ENCODE results near the gene CAND1.

CAND1 gene

GRCh38 chr12:67268896-67269632 lies at the start of gene CAND1:
CAND1 (plus strand) TSS chr12:67269358; CDS start chr12:67269718, 360 bp downstream.
- peaks cover 31% of the 10 kb centered on the region for H3K4me1 ChIP-seq (ENCODE audit: control insufficient read depth, insufficient read depth, low read length)
- H3K4me3 ChIP-seq (ENCODE audit: low read length) = peak within 1 kb of the TSS; percentile 98
- H3K9me3 ChIP-seq (ENCODE audit: control insufficient read depth, low read length) = no peaks in the 10 kb centered on the region
- H3K36me3 ChIP-seq (ENCODE audit: control insufficient read depth, insufficient read depth, low read length, severe bottlenecking) = no peaks in the 10 kb centered on the region
- peak; percentile 99 for DNase-seq (ENCODE audit: low read depth)
- H3K27me3 ChIP-seq (replicated peaks; ENCODE audit: control insufficient read depth, insufficient read depth, low read length) = no peaks in the 10 kb centered on the region
- peak within 1 kb of the TSS; percentile 98 for H3K9ac ChIP-seq (ENCODE audit: low read length)

GRCh38 chr12:67220065-67220464 lies 49.1 kb upstream of the CAND1 start:
- H3K9ac ChIP-seq (ENCODE audit: low read length) = no peak overlapping the region
- peak; percentile 4 for DNase-seq (ENCODE audit: low read depth)
- H3K4me1 ChIP-seq (ENCODE audit: control insufficient read depth, insufficient read depth, low read length) = no peaks in the 10 kb centered on the region
- H3K36me3 ChIP-seq (ENCODE audit: control insufficient read depth, insufficient read depth, low read length, severe bottlenecking) = no peaks in the 10 kb centered on the region
- H3K4me3 ChIP-seq (ENCODE audit: low read length) = no peak overlapping the region
- H3K9me3 ChIP-seq (ENCODE audit: control insufficient read depth, low read length) = no peaks in the 10 kb centered on the region
- peaks cover 10% of the 10 kb centered on the region for H3K27me3 ChIP-seq (replicated peaks; ENCODE audit: control insufficient read depth, insufficient read depth, low read length)

GRCh38 chr12:67222302-67222701 lies 46.9 kb upstream of the CAND1 start:
- Histone ChIP-seq H3K36me3 (ENCODE audit: control insufficient read depth, insufficient read depth, low read length, severe bottlenecking) (no peaks in the 10 kb centered on the region), H3K4me1 (ENCODE audit: control insufficient read depth, insufficient read depth, low read length) (no peaks in the 10 kb centered on the region), H3K27me3 (replicated peaks; ENCODE audit: control insufficient read depth, insufficient read depth, low read length) (peaks cover 6% of the 10 kb centered on the region), H3K4me3 (ENCODE audit: low read length) (no peak overlapping the region), H3K9ac (ENCODE audit: low read length) (no peak overlapping the region), H3K9me3 (ENCODE audit: control insufficient read depth, low read length) (no peaks in the 10 kb centered on the region)
- peak; percentile 55 for DNase-seq (ENCODE audit: low read depth)

- no peak for DNase-seq (ENCODE audit: low read depth)
- H3K9me3 ChIP-seq (ENCODE audit: control insufficient read depth, low read length) = no peaks in the 10 kb centered on the region
- no peaks in the 10 kb centered on the region for H3K4me1 ChIP-seq (ENCODE audit: control insufficient read depth, insufficient read depth, low read length)
- no peak overlapping the region for H3K4me3 ChIP-seq (ENCODE audit: low read length)
- no peaks in the 10 kb centered on the region for H3K27me3 ChIP-seq (replicated peaks; ENCODE audit: control insufficient read depth, insufficient read depth, low read length)
- no peaks in the 10 kb centered on the region for H3K36me3 ChIP-seq (ENCODE audit: control insufficient read depth, insufficient read depth, low read length, severe bottlenecking)
- no peak overlapping the region for H3K9ac ChIP-seq (ENCODE audit: low read length)
Measured at GRCh38 chr12:67223225-67223624, 45.9 kb upstream of the CAND1 start.

- DNase-seq (ENCODE audit: low read depth) = no peak
- peaks cover 5% of the 10 kb centered on the region for H3K4me1 ChIP-seq (ENCODE audit: control insufficient read depth, insufficient read depth, low read length)
- H3K4me3 ChIP-seq (ENCODE audit: low read length) = no peak overlapping the region
- no peaks in the 10 kb centered on the region for H3K36me3 ChIP-seq (ENCODE audit: control insufficient read depth, insufficient read depth, low read length, severe bottlenecking)
- H3K9ac ChIP-seq (ENCODE audit: low read length) = no peak overlapping the region
- H3K9me3 ChIP-seq (ENCODE audit: control insufficient read depth, low read length) = peaks cover 11% of the 10 kb centered on the region
- no peaks in the 10 kb centered on the region for H3K27me3 ChIP-seq (replicated peaks; ENCODE audit: control insufficient read depth, insufficient read depth, low read length)
Measured at GRCh38 chr12:67237231-67237630, 31.9 kb upstream of the CAND1 start.

GRCh38 chr12:67239061-67239460 lies 30.1 kb upstream of the CAND1 start:
- H3K27me3 ChIP-seq (replicated peaks; ENCODE audit: control insufficient read depth, insufficient read depth, low read length) = no peaks in the 10 kb centered on the region
- peak; percentile 6 for DNase-seq (ENCODE audit: low read depth)
- H3K4me1 ChIP-seq (ENCODE audit: control insufficient read depth, insufficient read depth, low read length) = peaks cover 5% of the 10 kb centered on the region
- no peak overlapping the region for H3K9ac ChIP-seq (ENCODE audit: low read length)
- peaks cover 11% of the 10 kb centered on the region for H3K9me3 ChIP-seq (ENCODE audit: control insufficient read depth, low read length)
- H3K36me3 ChIP-seq (ENCODE audit: control insufficient read depth, insufficient read depth, low read length, severe bottlenecking) = no peaks in the 10 kb centered on the region
- no peak overlapping the region for H3K4me3 ChIP-seq (ENCODE audit: low read length)

- Histone ChIP-seq H3K9ac (ENCODE audit: low read length) (no peak overlapping the region), H3K27me3 (replicated peaks; ENCODE audit: control insufficient read depth, insufficient read depth, low read length) (no peaks in the 10 kb centered on the region), H3K4me3 (ENCODE audit: low read length) (no peak overlapping the region), H3K9me3 (ENCODE audit: control insufficient read depth, low read length) (no peaks in the 10 kb centered on the region), H3K4me1 (ENCODE audit: control insufficient read depth, insufficient read depth, low read length) (peaks cover 5% of the 10 kb centered on the region), H3K36me3 (ENCODE audit: control insufficient read depth, insufficient read depth, low read length, severe bottlenecking) (no peaks in the 10 kb centered on the region)
- DNase-seq (ENCODE audit: low read depth) = peak; percentile 47
Measured at GRCh38 chr12:67241482-67241881, 27.7 kb upstream of the CAND1 start.

- peaks cover 5% of the 10 kb centered on the region for H3K4me1 ChIP-seq (ENCODE audit: control insufficient read depth, insufficient read depth, low read length)
- H3K4me3 ChIP-seq (ENCODE audit: low read length) = no peak overlapping the region
- no peaks in the 10 kb centered on the region for H3K9me3 ChIP-seq (ENCODE audit: control insufficient read depth, low read length)
- H3K9ac ChIP-seq (ENCODE audit: low read length) = no peak overlapping the region
- no peak for DNase-seq (ENCODE audit: low read depth)
- no peaks in the 10 kb centered on the region for H3K36me3 ChIP-seq (ENCODE audit: control insufficient read depth, insufficient read depth, low read length, severe bottlenecking)
- H3K27me3 ChIP-seq (replicated peaks; ENCODE audit: control insufficient read depth, insufficient read depth, low read length) = no peaks in the 10 kb centered on the region
Measured at GRCh38 chr12:67243260-67243659, 25.9 kb upstream of the CAND1 start.

GRCh38 chr12:67245571-67245970 lies 23.6 kb upstream of the CAND1 start:
- no peak for DNase-seq (ENCODE audit: low read depth)
- no peak overlapping the region for H3K4me3 ChIP-seq (ENCODE audit: low read length)
- H3K27me3 ChIP-seq (replicated peaks; ENCODE audit: control insufficient read depth, insufficient read depth, low read length) = no peaks in the 10 kb centered on the region

GRCh38 chr12:67251012-67251411 lies 18.1 kb upstream of the CAND1 start:
- H3K27me3 ChIP-seq (replicated peaks; ENCODE audit: control insufficient read depth, insufficient read depth, low read length) = no peaks in the 10 kb centered on the region
- no peaks in the 10 kb centered on the region for H3K4me1 ChIP-seq (ENCODE audit: control insufficient read depth, insufficient read depth, low read length)
- H3K9me3 ChIP-seq (ENCODE audit: control insufficient read depth, low read length) = no peaks in the 10 kb centered on the region
- H3K36me3 ChIP-seq (ENCODE audit: control insufficient read depth, insufficient read depth, low read length, severe bottlenecking) = no peaks in the 10 kb centered on the region
- DNase-seq (ENCODE audit: low read depth) = no peak
- H3K9ac ChIP-seq (ENCODE audit: low read length) = no peak overlapping the region
- H3K4me3 ChIP-seq (ENCODE audit: low read length) = no peak overlapping the region

More at GRCh38 chr12:67245571-67245970, 23.6 kb upstream of the CAND1 start:
- peaks cover 5% of the 10 kb centered on the region for H3K4me1 ChIP-seq (ENCODE audit: control insufficient read depth, insufficient read depth, low read length)
- no peaks in the 10 kb centered on the region for H3K9me3 ChIP-seq (ENCODE audit: control insufficient read depth, low read length)
- no peak overlapping the region for H3K9ac ChIP-seq (ENCODE audit: low read length)
- H3K36me3 ChIP-seq (ENCODE audit: control insufficient read depth, insufficient read depth, low read length, severe bottlenecking) = no peaks in the 10 kb centered on the region

- Histone ChIP-seq H3K4me3 (ENCODE audit: low read length) (no peak overlapping the region), H3K9me3 (ENCODE audit: control insufficient read depth, low read length) (no peaks in the 10 kb centered on the region), H3K27me3 (replicated peaks; ENCODE audit: control insufficient read depth, insufficient read depth, low read length) (no peaks in the 10 kb centered on the region), H3K9ac (ENCODE audit: low read length) (no peak overlapping the region), H3K36me3 (ENCODE audit: control insufficient read depth, insufficient read depth, low read length, severe bottlenecking) (no peaks in the 10 kb centered on the region), H3K4me1 (ENCODE audit: control insufficient read depth, insufficient read depth, low read length) (no peaks in the 10 kb centered on the region)
- no peak for DNase-seq (ENCODE audit: low read depth)
Measured at GRCh38 chr12:67254372-67255026, 14.7 kb upstream of the CAND1 start.
